Endothelial cell of umbilical vein (primary cell): ENCODE measurements around the gene HCAR1. TPM values are rescaled to one million over a fixed set of nuclear protein-coding genes. Genes with fewer than 3 reads are reported as not detected.

Experiments
- BruUV-seq: library from RNA; stranded (reverse); fragments of 400-500 nt; replicated peaks from 2 replicates; lab custom pipeline; 2021; lab: Mats Ljungman, UMichigan
- CTCF ChIA-PET: fragments of 300-600, 350-600 bp; sonication (Branson Sonifier 250); formaldehyde crosslinking; loops from one replicate; lab custom pipeline; 2021; ENCODE audit warnings: antibody characterized with exemption, inconsistent platforms; lab: Charles Lee
- POLR2A ChIA-PET: fragments of 300-600, 350-600 bp; sonication (Branson Sonifier 250); formaldehyde crosslinking; loops from one replicate; lab custom pipeline; 2021; ENCODE audit warnings: antibody characterized with exemption, inconsistent platforms; lab: Charles Lee
- DNase-seq: peaks from one replicate; pipeline ENCODE4 v3.0.0-alpha.2; 2011; ENCODE audit warnings: low read depth, low spot score
- FAIRE-seq: peaks from 2 replicates; lab custom pipeline; 2011; peaks lifted over from hg19 to GRCh38; lab: Jason Lieb, UNC
- H2AFZ ChIP-seq: 2 replicates; pipeline ENCODE4 v1.6.0; 2012; ENCODE audit warnings: low read depth, low read length, control low read depth, inconsistent platforms
- H3K27ac ChIP-seq: 2 replicates; pipeline ENCODE4 v1.5.1; 2011; ENCODE audit warnings: low read depth, mild to moderate bottlenecking, control low read depth, low read length, moderate library complexity; ENCODE audit not compliant: insufficient read depth
- H3K27me3 ChIP-seq, 2 experiments: 2 replicates each; pipeline versions ENCODE4 v1.6.0 to v1.6.1; 2011; ENCODE audit warnings: low read length in 2 of 2, mixed read lengths in 1 of 2; ENCODE audit not compliant: control insufficient read depth in 2 of 2, insufficient read depth in 2 of 2
- H3K36me3 ChIP-seq, 2 experiments: 2 replicates in 1 of 2; 3 replicates in 1 of 2; pipeline ENCODE4 v1.5.1; 2011; ENCODE audit warnings: low read length in 2 of 2, mild to moderate bottlenecking in 1 of 2, moderate library complexity in 1 of 2; ENCODE audit not compliant: control insufficient read depth in 2 of 2, insufficient read depth in 2 of 2; ENCODE audit errors: extremely low read depth in 1 of 2
- H3K4me1 ChIP-seq: 3 replicates; pipeline ENCODE4 v1.5.1; 2011; ENCODE audit warnings: mild to moderate bottlenecking, low read length; ENCODE audit not compliant: control insufficient read depth, insufficient read depth; ENCODE audit errors: extremely low read depth
- H3K4me2 ChIP-seq: 2 replicates; pipeline ENCODE4 v1.6.1; 2011; ENCODE audit warnings: low read length, control low read depth, mixed read lengths; ENCODE audit not compliant: insufficient read depth
- H3K4me3 ChIP-seq, 3 experiments: fragments of 200-600 bp in 1 of 3; sonication (generic), shearing (Covaris generic) in 1 of 3; replicated peaks in 1 of 3; 2 replicates each; pipeline ENCODE4 v1.5.1; 2011 to 2016; ENCODE audit warnings: control low read depth in 3 of 3, low read length in 3 of 3, mild to moderate bottlenecking in 2 of 3, inconsistent platforms in 1 of 3, low read depth in 1 of 3, moderate library complexity in 1 of 3; ENCODE audit not compliant: insufficient read depth in 1 of 3
- H3K79me2 ChIP-seq: 2 replicates; pipeline ENCODE4 v1.6.0; 2012; ENCODE audit warnings: low read length, inconsistent platforms; ENCODE audit not compliant: control insufficient read depth, insufficient read depth
- H3K9ac ChIP-seq: replicated peaks from 2 replicates; pipeline ENCODE3; 2011; ENCODE audit warnings: low read length, control low read depth; ENCODE audit not compliant: insufficient read depth; ENCODE audit errors: extremely low read depth
- H3K9me1 ChIP-seq: replicated peaks from 3 replicates; pipeline ENCODE4 v1.6.0; 2011; ENCODE audit warnings: mild to moderate bottlenecking, low read length; ENCODE audit not compliant: control insufficient read depth, insufficient read depth; ENCODE audit errors: extremely low read depth
- H3K9me3 ChIP-seq: replicated peaks from 2 replicates; pipeline ENCODE4 v1.5.1; 2012; ENCODE audit warnings: low read length, inconsistent platforms; ENCODE audit not compliant: control insufficient read depth, insufficient read depth
- H4K20me1 ChIP-seq: replicated peaks from 2 replicates; pipeline ENCODE3; 2011; ENCODE audit warnings: mild to moderate bottlenecking, low read length; ENCODE audit not compliant: control insufficient read depth, insufficient read depth; ENCODE audit errors: extremely low read depth
- EZH2 ChIP-seq: IDR thresholded peaks from 2 replicates; pipeline ENCODE4 v1.6.1; 2012; ENCODE audit warnings: borderline replicate concordance, low read depth, mild to moderate bottlenecking, moderate library complexity, low read length, inconsistent platforms; ENCODE audit not compliant: severe bottlenecking
- FOS ChIP-seq: IDR thresholded peaks from 2 replicates; pipeline ENCODE4 v1.6.1; 2011; ENCODE audit warnings: mild to moderate bottlenecking, low read length, moderate library complexity, borderline replicate concordance; ENCODE audit not compliant: insufficient read depth
- GATA2 ChIP-seq: IDR thresholded peaks from 2 replicates; pipeline ENCODE4 v1.7.0; 2011; ENCODE audit warnings: low read depth, mild to moderate bottlenecking, moderate library complexity, mixed read lengths, low read length; ENCODE audit not compliant: insufficient read length, insufficient read depth
- JUN ChIP-seq: IDR thresholded peaks from 2 replicates; pipeline ENCODE4 v1.6.1; 2011; ENCODE audit warnings: borderline replicate concordance, low read depth; ENCODE audit not compliant: insufficient read length, insufficient read depth
- MYC ChIP-seq: IDR thresholded peaks from one replicate; pipeline ENCODE4 v1.6.1; 2011; ENCODE audit warnings: mild to moderate bottlenecking, low read depth, low read length
- POLR2A ChIP-seq: IDR thresholded peaks from 2 replicates; pipeline ENCODE4 v1.6.1; 2012; ENCODE audit warnings: low read depth, mild to moderate bottlenecking, control low read depth, low read length
- POLR2AphosphoS5 ChIP-seq: IDR thresholded peaks from 2 replicates; pipeline ENCODE4 v1.6.1; 2012; ENCODE audit warnings: low read depth, mild to moderate bottlenecking, control low read depth, low read length, moderate library complexity; ENCODE audit not compliant: insufficient read depth
- dilution Hi-C: fragments of 300-500 bp; cut with MboI; formaldehyde crosslinking; loops from one replicate; pipeline ENCODE4 v1.15.0; 2019; ENCODE audit warnings: low sequenced_read_pairs; ENCODE audit not compliant: extremely low pct_ligation_motif_present
- intact Hi-C: fragments of 100-400 bp; cut with micrococcal nuclease; formaldehyde crosslinking; loops from one replicate; pipeline ENCODE4 v1.10.0; 2022
- polyA plus RNA-seq, 4 experiments: library from polyadenylated mRNA; depleted of rRNA in 3 of 4; stranded (reverse) in 3 of 4; unstranded in 1 of 4; fragments of >200 nt; gene quantifications; 2 replicates each; pipeline versions ENCODE4 v1.2.1 to v1.2.3, GENCODE V29; 2011 to 2012; ENCODE audit warnings: missing spikeins in 1 of 4
- total RNA-seq: library from RNA; stranded (reverse); gene quantifications from 2 replicates; pipeline ENCODE4 v1.2.3, GENCODE V29; 2021
- TF ChIP-seq, protein P1 (sequence below), 2 donors: IDR thresholded peaks; 1 replicate in 1 of 2; 2 replicates in 1 of 2; pipeline ENCODE4 v1.5.1; 2011; ENCODE audit warnings: low read length in 2 of 2, mild to moderate bottlenecking in 2 of 2, moderate library complexity in 2 of 2, control low read depth in 1 of 2, inconsistent platforms in 1 of 2, low read depth in 1 of 2; ENCODE audit not compliant: insufficient read depth in 1 of 2; ENCODE audit errors: extremely low read depth in 1 of 2
- TF ChIP-seq, protein P2 (sequence below): IDR thresholded peaks from 2 replicates; pipeline ENCODE4 v1.6.1; 2011; ENCODE audit not compliant: insufficient read depth, insufficient read length

HCAR1 gene
- total and polyA plus RNA-seq, 2 donors (not counting 3 experiments of a cell fraction or from before 2014, with no cell fraction given), result 0.04 TPM; not detected in 1

DNA sequence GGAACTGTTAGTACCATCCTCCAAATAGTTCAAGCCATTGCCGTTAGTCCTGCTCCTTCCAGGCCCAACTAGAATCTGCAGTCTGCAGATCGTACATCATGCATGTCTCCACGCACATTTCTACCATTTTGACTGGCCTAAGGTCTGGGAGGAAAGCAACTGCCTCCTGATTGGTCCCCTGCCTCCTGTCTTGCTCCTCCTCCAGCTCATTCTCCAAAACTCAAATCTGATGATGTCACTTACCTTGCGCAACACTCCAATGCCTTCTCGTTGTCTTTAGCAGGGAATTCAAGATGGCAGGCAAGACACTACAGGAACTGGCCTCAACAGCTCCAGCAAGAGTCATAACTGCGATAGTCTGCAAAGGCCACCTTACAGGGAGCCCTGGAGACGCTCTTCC, 9.7 kb upstream of the HCAR1 start:
- intact Hi-C loops, result no loop called here
- H3K27ac ChIP-seq, result no peak overlapping the region
- BruUV-seq, result no TSS peak
- H3K4me2 ChIP-seq, result no peak overlapping the region
- H3K9ac ChIP-seq, result no peak overlapping the region
- H4K20me1 ChIP-seq, result no peaks in the 10 kb centered on the region
- ChIA-PET CTCF (interaction anchor here (1.0 to 1.4 kb wide), 2 partner anchors 10 to 103 kb away, joined by 3 read pairs; partner anchors contain the start of gene HCAR1), POLR2A (no interaction called here)
- dilution Hi-C loops, result no loop called here
- no peak overlapping the region for H3K4me3 ChIP-seq
- H3K4me1 ChIP-seq, result no peaks in the 10 kb centered on the region
- H3K79me2 ChIP-seq, result no peaks in the 10 kb centered on the region
- H3K9me3 ChIP-seq, result no peaks in the 10 kb centered on the region
- H3K36me3 ChIP-seq, result no peaks in the 10 kb centered on the region
- no peaks in the 10 kb centered on the region for H3K9me1 ChIP-seq
- TF ChIP-seq, protein P1, sequence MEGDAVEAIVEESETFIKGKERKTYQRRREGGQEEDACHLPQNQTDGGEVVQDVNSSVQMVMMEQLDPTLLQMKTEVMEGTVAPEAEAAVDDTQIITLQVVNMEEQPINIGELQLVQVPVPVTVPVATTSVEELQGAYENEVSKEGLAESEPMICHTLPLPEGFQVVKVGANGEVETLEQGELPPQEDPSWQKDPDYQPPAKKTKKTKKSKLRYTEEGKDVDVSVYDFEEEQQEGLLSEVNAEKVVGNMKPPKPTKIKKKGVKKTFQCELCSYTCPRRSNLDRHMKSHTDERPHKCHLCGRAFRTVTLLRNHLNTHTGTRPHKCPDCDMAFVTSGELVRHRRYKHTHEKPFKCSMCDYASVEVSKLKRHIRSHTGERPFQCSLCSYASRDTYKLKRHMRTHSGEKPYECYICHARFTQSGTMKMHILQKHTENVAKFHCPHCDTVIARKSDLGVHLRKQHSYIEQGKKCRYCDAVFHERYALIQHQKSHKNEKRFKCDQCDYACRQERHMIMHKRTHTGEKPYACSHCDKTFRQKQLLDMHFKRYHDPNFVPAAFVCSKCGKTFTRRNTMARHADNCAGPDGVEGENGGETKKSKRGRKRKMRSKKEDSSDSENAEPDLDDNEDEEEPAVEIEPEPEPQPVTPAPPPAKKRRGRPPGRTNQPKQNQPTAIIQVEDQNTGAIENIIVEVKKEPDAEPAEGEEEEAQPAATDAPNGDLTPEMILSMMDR (IDR thresholded peaks at IDR 0.05; ENCODE audit: extremely low read depth in 1 of 2, insufficient read depth in 1 of 2, low read depth in 1 of 2, low read length in 2 of 2), result no peak
- TF ChIP-seq GATA2, result no peak
- DNase-seq, result no peak
- FAIRE-seq, result no peak
- no peak overlapping the region for H2AFZ ChIP-seq
- H3K27me3 ChIP-seq, result no peaks in the 10 kb centered on the region

DNA sequence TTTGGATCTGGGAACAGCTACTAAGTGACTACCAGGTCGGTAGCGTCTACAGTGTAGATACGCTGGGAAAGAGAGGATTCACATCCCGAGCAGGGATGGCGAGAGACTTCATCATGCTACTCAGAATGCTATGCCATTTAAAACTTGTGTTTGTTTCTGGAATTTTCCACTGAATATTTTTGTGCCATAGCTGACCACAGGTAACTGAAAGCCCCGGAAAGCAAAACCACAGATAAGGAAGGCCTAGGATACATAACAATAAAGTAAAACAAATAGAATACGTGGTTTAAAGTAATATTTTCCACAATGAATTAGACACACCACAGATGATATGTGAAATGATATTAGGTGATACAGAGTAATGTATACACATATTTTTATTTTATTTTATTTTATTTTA, 7.9 kb upstream of the HCAR1 start:
- H3K36me3 ChIP-seq, result no peaks in the 10 kb centered on the region
- intact Hi-C loops (no loop called here), dilution Hi-C loops (no loop called here)
- DNase-seq (no peak), FAIRE-seq (no peak)
- CTCF ChIA-PET, result interaction anchor here (0.7 to 1.3 kb wide), 2 partner anchors 11 to 138 kb away, joined by 3 read pairs; no protein-coding TSS in a partner anchor
- H3K4me3 ChIP-seq, result no peak overlapping the region
- no peaks in the 10 kb centered on the region for H3K27me3 ChIP-seq
- no peaks in the 10 kb centered on the region for H3K9me3 ChIP-seq
- TF ChIP-seq, protein P1 (IDR thresholded peaks at IDR 0.05; ENCODE audit: extremely low read depth in 1 of 2, insufficient read depth in 1 of 2, low read depth in 1 of 2, low read length in 2 of 2), result no peak
- TF ChIP-seq JUN (no peak), POLR2AphosphoS5 (no peak), EZH2 (no peak), POLR2A (no peak), GATA2 (no peak), FOS (no peak), MYC (no peak)
- TF ChIP-seq, protein P2, sequence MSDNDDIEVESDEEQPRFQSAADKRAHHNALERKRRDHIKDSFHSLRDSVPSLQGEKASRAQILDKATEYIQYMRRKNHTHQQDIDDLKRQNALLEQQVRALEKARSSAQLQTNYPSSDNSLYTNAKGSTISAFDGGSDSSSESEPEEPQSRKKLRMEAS, result no peak
- no peaks in the 10 kb centered on the region for H3K4me1 ChIP-seq
- BruUV-seq, result no TSS peak
- no peaks in the 10 kb centered on the region for H4K20me1 ChIP-seq
- no peak overlapping the region for H2AFZ ChIP-seq
- no peak overlapping the region for H3K9ac ChIP-seq
- H3K4me2 ChIP-seq, result no peak overlapping the region
- no peaks in the 10 kb centered on the region for H3K9me1 ChIP-seq
- POLR2A ChIA-PET, result no interaction called here
- H3K79me2 ChIP-seq, result no peaks in the 10 kb centered on the region
- no peak overlapping the region for H3K27ac ChIP-seq
